Stimulated activated CD8-positive, alpha-beta memory T cell treated with anti-CD3 and anti-CD28 coated beads, Interleukin-15, amount 100 ng/mL, for 4 hours (primary cell): Measurements from ENCODE around the gene ADCY5.

Experiments used
- DNase-seq, 2 donors: peaks; one replicate each; pipeline ENCODE4 v3.0.0-alpha.2; 2020; ENCODE audit warnings: low read depth in 2 of 2

The ADCY5 gene

GRCh38 chr3:123326531-123326930 is 122.4 kb downstream of the ADCY5 start:
- no peak for DNase-seq

GRCh38 chr3:123325766-123326256 is 123.1 kb downstream of the ADCY5 start:
- DNase-seq = no peak

GRCh38 chr3:123324880-123325765 is 123.8 kb downstream of the ADCY5 start:
- no peak for DNase-seq

- no peak for DNase-seq
Measured at GRCh38 chr3:123323781-123324180, 125.1 kb downstream of the ADCY5 start.

- no peak for DNase-seq
Measured at GRCh38 chr3:123322866-123323265, 126.0 kb downstream of the ADCY5 start.

GRCh38 chr3:123321806-123322205 is 127.1 kb downstream of the ADCY5 start:
- DNase-seq = no peak

GRCh38 chr3:123320221-123320620 is 128.7 kb downstream of the ADCY5 start:
- no peak for DNase-seq

GRCh38 chr3:123319760-123320159 is 129.1 kb downstream of the ADCY5 start:
- DNase-seq = no peak

GRCh38 chr3:123318374-123318773 is 130.5 kb downstream of the ADCY5 start:
- DNase-seq = no peak

GRCh38 chr3:123317716-123318115 is 131.2 kb downstream of the ADCY5 start:
- no peak for DNase-seq

- DNase-seq = no peak
Measured at GRCh38 chr3:123315271-123315595, 133.7 kb downstream of the ADCY5 start.

GRCh38 chr3:123314359-123315270 is 134.3 kb downstream of the ADCY5 start:
- DNase-seq = no peak

- no peak for DNase-seq
Measured at GRCh38 chr3:123313889-123314288, 135.0 kb downstream of the ADCY5 start.

GRCh38 chr3:123312331-123313265 is 136.3 kb downstream of the ADCY5 start:
- DNase-seq = no peak

GRCh38 chr3:123311201-123311600 is 137.7 kb downstream of the ADCY5 start:
- no peak for DNase-seq

GRCh38 chr3:123310741-123311140 is 138.1 kb downstream of the ADCY5 start:
- DNase-seq = no peak

- DNase-seq = no peak
Measured at GRCh38 chr3:123310186-123310585, 138.7 kb downstream of the ADCY5 start.

- no peak for DNase-seq
Measured at GRCh38 chr3:123307064-123307463, 141.8 kb downstream of the ADCY5 start.

GRCh38 chr3:123305192-123305591 is 143.7 kb downstream of the ADCY5 start:
- no peak for DNase-seq

- DNase-seq = no peak
Measured at GRCh38 chr3:123303976-123304560, 144.8 kb downstream of the ADCY5 start.

- DNase-seq = no peak
Measured at GRCh38 chr3:123302961-123303360, 145.9 kb downstream of the ADCY5 start.
